GM12864 (cell line): ENCODE measurements around the gene MARCHF4.

Experiments
- DNase-seq: peaks from one replicate; pipeline ENCODE4 v3.0.0-alpha.2; 2011; ENCODE audit warnings: low read depth
- H3K4me3 ChIP-seq: 2 replicates; pipeline ENCODE4 v1.5.1; 2011; ENCODE audit warnings: mild to moderate bottlenecking, low read depth, low read length, control low read depth
- CTCF ChIP-seq: IDR thresholded peaks from 2 replicates; pipeline ENCODE4 v1.5.1; 2011; ENCODE audit warnings: low read depth, mild to moderate bottlenecking, moderate library complexity, low read length, control low read depth, inconsistent platforms; ENCODE audit errors: missing control alignments

Gene MARCHF4

GRCh38 chr2:216404010-216404618 is 31.8 kb upstream of the MARCHF4 start:
- no peak overlapping the region for H3K4me3 ChIP-seq
- peak; percentile 89 for TF ChIP-seq CTCF
- DNase-seq = no peak

DNA sequence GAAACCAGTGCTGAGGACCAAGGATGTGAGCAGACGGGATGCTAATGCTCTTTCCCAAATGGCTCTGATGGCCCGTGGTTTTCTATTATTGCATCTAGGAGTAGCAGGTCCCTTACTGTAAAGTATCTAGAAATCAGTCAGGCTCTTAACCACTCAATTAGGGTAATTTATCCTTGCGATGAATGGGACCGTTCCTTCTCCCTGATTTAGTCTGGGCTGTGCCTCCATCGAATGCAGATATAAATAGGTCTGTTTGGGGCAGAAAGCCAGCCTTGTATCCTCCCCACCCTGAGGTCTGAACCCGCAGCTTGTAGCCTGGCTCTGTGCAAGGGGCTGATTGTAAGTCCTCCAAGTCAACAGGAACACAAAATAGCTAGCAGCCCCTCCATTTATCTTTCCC is 30.5 kb upstream of the MARCHF4 start:
- no peak for DNase-seq
- H3K4me3 ChIP-seq = no peak overlapping the region
- TF ChIP-seq CTCF = no peak

- no peak for DNase-seq
- TF ChIP-seq CTCF = no peak
- H3K4me3 ChIP-seq = no peak overlapping the region
Observed at GRCh38 chr2:216399621-216400020, 27.3 kb upstream of the MARCHF4 start.

- no peak for TF ChIP-seq CTCF
- DNase-seq = no peak
- H3K4me3 ChIP-seq = no peak overlapping the region
Observed at GRCh38 chr2:216394881-216395280, 22.6 kb upstream of the MARCHF4 start.

DNA sequence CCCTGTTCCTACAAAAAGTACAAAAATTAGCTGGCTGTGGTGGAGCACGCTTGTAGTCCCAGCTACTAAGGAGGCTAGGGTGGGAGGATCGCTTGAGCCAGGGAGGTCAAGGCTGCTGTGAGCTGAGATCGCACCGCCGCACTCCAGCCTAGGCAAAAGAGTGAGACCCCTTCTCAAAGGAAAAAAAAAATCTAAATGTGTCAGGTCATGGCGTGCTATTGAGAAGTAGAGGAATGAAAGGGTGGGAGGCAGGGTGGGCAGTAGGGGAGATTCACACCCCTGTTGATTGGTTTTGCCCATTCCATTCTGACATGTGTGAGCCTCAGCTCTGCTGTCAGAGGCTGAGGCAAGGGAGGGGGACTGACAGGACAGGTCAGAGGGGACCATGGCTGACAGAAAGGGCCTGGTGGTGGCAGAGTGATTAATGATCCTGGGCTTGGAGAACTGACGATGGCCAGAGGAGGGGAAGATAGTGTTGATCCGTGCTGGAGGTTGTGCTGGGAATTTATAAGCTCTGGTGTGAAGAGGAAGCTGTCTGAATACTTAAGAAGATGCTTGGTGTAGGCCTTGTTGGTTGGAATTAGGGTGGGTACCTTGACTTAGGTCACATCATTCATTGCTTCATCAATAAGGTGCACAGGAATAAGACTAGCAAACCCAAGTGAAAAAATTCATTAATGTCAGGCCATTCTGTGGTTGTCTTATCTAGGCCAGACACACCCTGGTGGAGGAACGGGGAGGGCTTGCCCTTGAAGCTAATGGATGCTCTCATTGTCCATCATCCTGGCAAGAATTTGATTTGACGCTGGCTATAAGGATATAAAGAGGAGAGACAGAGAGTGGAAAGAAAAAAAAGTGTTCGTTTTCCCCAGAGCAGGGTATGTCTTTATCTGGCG is 20.9 kb upstream of the MARCHF4 start:
- DNase-seq = no peak
- no peak for TF ChIP-seq CTCF

GRCh38 chr2:216392018-216392562 is 19.8 kb upstream of the MARCHF4 start:
- no peak for DNase-seq
- H3K4me3 ChIP-seq = no peak overlapping the region
- TF ChIP-seq CTCF = no peak

More for the DNA sequence above, 20.9 kb upstream of the MARCHF4 start:
- H3K4me3 ChIP-seq = no peak overlapping the region
